Activated T-helper 1 cell treated with anti-CD3 and anti-CD28 coated beads, Interleukin-2, amount 50 U/mL, for 16 hours (primary cell): ENCODE measurements around the gene IRF2BP1.
"Not testable (repeated sequence)": the region's sequence is repeated elsewhere in the genome, so short reads cannot be mapped to it uniquely, and the experiment has no call there.

Experiments used
- DNase-seq, 2 donors: peaks; one replicate each; pipeline ENCODE4 v3.0.0-alpha.2; 2020; ENCODE audit warnings: low read depth in 1 of 2, low spot score in 1 of 2

IRF2BP1 gene

DNA sequence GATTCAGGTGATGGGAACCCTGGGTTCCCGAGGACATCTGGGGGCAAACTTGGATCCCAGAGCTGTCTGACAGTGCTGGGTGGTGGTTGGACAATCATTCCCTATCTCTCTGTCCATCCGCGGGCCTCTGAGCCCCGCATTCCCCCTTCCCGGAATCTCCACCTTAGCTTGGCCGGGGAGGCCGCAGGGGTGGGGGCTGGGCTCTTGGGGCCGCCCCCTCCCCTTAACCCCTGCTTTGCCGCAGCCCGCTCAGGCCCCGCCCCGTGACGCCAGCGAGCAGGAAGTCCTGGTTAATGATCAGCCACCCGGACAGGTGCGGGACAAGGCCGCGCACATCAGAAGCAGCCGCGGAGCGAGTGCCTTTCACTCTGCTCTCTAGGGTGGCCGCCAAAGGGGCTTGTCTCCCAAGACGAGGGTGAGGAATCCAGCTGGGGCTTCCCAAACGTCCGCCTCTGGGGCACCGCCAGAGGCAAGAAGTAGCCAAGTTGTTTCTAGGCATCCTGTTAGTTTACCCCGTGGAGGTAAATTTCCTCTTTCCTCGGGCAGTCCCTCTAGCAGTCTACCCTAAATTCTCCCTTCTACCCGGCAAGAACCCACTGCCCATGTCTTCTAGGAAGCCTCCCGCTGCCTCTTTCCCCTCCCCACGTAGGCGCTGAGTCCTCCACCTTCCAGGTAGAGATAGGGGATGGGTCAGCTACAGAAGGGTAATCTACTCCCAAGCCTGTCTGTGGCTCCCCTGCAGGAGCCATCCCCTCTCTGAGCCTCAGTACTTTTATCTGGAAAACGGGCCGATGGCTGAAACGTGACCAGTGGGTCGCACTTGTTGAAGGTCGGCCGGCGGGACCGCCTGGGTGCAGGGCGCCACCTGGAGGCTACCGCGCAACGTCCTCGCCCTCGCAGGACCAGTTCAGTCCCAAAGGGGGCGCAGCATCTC lies 3.0 kb downstream of the IRF2BP1 start:
- DNase-seq = peak; percentile 61 to 75

DNA sequence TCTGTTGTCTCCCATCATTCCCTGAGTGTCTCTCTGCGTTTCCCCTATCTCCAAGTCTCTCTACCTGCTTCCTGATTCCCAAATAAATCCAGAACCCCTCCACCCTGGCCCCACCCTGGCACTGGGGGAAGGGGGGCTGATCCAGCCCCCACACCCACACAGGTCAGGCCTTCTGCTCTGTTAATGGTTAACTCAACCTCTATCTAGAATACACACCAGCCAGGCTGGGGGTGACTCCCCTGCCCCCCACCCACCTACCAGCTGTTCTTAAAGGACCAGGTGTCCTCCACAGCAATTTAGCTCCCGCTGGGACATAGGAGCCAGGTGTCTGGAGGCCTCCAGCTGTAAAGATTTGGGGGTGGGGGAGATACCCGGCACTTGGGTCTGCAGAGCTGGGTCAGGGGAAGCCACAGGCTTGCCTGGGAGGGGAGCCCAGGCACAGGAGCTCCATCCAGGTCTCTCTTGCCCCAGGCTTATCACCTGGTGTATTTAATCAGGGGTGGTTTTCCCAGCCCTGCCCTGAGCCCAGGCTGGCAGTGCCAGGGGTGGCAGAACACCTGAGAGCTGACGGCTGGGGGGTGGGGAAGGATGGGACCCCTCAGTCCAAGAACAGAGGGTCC lies 3.9 kb downstream of the IRF2BP1 start:
- no peak for DNase-seq

DNA sequence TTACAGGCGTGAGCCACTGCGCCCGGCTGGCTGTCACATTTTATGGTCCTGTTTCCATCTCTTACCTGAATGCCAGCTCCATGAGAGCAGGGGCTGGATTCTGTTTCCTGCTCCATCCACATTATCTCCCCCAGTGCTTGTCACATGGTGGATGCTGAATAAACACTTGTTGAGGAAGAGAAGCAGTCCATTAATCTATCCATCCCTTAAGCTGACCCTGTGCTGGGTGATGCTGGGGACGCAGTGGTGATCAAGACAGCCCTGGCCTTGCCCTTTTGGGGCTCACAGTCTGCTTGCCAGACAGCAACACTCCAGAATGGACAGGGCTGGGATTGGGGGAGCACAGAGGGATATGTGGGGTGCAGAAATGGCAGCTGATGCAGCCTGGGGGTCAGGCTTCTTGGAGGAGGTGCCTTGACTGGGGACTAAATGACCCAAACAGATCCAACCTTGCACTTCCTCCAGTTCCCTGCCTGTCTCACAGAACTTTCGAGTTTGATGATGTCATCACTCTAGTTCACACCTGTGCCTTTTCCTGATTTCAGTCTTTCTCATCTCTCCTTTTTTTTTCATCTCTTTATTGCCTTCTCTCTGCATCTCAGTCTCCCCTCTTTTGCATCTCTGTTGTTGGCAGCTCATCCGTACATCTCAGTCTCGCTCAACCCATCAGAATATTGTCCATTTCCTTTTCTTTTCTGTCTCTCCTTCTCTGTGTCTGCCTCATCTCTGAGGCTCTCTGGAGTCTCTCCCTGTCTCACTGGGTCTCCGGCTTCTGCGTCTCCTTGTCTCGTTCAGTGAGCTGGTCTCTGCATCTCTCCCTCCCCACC lies 4.6 kb downstream of the IRF2BP1 start:
- no peak for DNase-seq

DNA sequence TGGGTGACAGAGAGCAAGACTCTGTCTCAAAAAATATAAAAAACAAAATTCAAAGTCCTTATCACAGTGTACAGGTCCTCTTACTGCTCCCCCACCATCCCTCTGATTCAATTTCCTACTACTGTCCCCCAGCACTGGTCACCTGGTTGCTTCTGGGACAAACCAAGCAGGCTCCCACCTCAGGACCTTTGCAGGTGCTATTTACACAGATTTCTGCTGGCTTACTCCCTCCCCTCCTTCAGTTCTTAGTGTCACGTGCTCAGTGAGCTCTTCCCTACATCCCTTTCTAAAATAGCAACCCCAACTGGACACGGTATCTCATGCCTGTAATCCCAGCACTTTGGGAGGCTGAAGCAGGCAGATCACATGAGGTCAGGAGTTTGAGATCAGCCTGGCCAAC lies 6.0 kb downstream of the IRF2BP1 start:
- no peak for DNase-seq

DNA sequence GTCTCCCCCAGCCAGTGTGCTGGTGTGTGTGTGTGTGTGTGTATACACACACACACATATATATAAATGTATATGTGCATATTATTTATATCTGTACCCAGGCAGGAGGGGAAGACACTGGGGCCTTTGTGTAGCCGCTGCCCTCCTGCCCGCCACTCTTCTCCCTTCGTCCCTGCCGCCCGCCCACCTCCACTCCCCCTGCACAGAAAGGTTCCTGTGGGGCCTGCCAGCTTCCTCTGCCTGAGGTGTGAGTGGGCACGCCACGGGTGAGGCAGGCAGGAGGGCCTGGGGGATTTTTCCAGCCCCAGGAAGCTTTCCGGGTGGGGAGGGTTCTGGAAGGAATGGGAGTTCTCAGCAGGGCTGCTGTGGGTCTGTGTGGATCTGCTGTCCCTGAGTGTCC lies 6.9 kb downstream of the IRF2BP1 start:
- no peak for DNase-seq

DNA sequence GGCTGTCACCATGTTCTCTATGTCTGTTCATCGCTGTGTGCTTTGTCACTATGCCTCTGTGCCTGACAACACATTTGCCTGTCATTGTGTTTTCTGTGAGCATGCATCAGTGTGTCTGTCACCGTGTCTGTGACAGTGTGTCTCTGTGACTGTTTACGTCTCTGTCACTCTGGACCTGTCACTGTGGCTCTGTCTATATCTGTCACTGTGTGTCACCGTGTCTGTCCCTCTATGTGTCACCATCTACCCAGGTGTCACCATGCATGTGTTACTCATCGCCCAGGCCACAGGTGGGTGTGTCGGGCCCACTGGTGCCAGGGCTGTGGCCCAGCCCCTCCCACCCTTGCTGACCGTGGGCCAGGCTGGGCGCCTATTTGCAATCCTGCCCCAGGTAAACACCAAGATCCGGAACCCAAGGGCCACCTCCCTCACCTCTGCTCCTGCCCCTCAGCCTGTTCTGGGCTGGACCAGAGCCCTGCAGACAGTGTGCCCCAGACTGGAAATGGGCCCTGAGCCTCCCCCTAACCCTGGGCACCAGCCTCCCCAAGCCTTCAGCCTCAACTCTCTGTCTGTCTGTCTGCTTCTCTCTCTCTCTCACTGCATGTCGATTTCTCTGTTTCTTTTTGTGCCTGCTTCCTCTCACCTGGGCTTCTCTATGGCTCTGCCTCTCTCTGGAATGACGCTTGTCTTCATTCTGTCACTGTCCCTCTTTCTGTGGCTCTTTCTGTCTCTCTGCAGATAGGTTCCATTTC lies 7.7 kb downstream of the IRF2BP1 start:
- DNase-seq = no peak

DNA sequence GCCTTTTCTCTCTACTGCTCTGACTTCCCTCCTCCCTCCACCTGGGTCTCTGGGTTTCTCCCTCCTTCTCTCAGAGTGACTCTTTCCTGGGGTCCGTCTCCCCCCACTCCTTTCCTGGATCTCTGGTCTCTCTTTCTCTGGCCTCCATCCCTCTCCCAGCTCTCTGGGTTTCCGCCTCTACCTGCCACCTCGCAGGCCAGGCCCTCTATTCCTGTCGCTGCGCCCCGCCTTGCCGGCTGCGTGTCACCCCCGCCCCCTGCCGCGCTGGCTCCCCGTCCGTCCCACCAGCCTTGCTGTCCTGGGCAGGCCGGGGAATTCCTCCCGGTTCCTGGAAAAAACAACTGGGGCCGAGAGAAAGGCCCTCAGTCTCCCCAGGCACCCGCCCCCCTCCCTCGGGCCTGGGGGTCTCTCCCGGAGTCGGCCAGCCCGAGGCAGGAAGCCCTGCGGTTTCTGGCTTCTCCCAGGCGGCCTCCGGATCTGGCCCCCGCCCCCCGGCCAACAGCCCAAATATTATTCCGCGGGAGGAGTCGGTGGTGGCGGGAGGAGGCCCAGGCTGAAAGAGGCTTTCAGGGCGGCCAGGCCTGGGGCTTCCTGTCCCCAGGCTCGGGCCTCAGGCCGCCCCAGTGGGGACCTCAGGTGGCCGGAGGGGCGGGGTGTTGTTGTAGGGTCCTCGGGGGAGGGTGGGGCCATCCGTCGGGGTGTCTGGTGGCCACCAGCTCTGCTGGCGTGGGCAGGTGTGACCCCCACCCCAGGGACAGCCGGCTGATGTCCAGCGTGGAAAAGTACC lies 9.3 kb downstream of the IRF2BP1 start:
- DNase-seq = no peak

DNA sequence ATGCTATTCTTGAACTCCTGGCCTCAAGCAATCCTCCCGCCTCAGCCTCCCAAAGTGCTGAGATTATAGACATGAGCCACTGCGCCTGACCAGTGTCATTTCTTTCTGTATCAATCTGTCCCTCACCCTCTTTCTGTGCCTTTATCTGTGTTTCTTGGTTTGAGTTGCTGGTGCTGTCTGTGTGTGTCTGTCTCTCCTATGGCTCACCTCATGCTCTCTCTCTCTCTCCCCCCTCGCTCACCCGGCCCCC lies 9.9 kb downstream of the IRF2BP1 start:
- DNase-seq = no peak

DNA sequence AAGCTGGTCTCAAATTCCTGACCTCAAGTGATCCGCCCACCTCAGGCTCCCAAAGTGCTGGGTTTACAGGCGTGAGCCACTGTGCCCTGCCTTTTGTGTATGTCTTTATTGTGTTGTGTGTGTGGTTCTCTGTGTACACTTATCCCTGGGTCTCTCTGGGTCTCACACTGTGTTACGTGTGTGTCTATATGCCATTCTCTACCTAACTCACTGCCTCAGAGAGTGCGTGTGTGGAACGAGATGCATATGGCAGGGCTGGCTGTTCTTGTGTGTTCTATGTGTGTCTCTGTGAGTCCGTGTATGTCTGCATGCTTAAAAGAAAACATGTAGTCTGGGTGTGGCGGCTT lies 11.3 kb downstream of the IRF2BP1 start:
- DNase-seq = no peak

DNA sequence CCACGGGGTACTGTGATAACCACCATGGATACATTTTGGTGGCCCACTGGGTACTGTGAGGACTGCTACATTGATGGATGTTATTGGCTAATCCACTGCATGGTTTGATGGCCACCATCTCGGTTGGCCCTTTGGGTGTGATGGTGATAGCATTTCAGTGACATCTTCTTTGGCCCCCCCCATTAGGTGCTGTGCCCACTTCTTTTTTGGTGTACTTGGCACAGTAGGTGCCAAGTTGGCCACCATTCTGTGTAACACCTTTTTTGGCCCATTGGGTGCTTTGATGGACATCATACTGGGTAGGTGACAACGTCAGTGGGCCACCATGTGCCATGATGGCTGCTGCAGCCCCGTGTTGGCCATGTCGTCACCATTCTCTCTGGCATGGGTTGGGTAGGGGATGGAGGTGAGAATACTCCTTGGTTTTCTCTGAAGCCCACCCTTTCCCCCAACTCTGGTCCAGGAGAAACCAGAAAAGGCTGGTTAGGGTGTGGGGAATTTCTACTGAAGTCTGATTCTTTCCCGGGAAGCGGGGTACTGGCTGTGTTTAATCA lies 12.6 kb downstream of the IRF2BP1 start:
- no peak for DNase-seq

DNA sequence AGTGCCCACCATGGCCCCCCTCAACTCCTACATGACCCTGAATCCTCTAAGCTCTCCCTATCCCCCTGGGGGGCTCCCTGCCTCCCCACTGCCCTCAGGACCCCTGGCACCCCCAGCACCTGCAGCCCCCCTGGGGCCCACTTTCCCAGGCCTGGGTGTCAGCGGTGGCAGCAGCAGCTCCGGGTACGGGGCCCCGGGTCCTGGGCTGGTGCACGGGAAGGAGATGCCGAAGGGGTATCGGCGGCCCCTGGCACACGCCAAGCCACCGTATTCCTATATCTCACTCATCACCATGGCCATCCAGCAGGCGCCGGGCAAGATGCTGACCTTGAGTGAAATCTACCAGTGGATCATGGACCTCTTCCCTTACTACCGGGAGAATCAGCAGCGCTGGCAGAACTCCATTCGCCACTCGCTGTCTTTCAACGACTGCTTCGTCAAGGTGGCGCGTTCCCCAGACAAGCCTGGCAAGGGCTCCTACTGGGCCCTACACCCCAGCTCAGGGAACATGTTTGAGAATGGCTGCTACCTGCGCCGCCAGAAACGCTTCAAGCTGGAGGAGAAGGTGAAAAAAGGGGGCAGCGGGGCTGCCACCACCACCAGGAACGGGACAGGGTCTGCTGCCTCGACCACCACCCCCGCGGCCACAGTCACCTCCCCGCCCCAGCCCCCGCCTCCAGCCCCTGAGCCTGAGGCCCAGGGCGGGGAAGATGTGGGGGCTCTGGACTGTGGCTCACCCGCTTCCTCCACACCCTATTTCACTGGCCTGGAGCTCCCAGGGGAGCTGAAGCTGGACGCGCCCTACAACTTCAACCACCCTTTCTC lies 13.6 kb downstream of the IRF2BP1 start:
- DNase-seq = no peak

DNA sequence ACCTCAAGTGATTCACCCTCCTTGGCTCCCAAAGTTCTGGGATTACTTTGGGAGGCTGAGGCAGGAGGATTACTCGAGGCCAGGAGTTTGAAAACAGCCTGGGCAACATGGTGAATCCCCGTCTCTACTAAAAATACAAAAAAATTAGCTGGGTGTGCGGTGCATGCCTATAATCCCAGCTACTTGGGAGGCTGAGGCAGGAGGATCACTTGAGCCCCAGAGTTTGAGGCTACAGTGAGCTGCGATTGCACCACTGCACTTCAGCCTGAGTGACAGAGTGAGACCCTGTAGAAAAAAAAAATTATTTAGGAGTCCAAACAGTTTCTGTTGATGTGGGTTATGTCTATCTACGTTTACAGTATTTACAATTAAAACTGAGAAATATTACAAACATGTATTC lies 15.1 kb downstream of the IRF2BP1 start:
- no peak for DNase-seq

DNA sequence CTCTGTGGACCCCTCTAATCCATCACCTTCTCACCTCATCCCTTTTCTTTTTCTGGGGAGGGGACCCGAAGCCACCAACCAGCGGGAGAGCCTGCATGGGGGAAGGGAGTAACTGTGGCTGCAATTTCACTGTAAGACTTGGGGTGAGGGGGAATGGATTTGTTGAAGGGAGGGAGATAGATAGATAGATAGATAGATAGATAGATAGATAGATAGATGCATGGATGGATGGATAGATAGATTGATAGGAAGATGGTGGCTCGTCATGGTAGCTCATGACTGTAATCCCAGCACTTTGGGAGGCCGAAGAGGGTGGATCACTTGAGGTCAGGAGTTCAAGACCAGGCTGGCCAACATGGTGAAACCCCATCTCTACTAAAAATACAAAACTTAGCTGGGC lies 18.7 kb downstream of the IRF2BP1 start:
- not testable (repeated sequence) for DNase-seq

DNA sequence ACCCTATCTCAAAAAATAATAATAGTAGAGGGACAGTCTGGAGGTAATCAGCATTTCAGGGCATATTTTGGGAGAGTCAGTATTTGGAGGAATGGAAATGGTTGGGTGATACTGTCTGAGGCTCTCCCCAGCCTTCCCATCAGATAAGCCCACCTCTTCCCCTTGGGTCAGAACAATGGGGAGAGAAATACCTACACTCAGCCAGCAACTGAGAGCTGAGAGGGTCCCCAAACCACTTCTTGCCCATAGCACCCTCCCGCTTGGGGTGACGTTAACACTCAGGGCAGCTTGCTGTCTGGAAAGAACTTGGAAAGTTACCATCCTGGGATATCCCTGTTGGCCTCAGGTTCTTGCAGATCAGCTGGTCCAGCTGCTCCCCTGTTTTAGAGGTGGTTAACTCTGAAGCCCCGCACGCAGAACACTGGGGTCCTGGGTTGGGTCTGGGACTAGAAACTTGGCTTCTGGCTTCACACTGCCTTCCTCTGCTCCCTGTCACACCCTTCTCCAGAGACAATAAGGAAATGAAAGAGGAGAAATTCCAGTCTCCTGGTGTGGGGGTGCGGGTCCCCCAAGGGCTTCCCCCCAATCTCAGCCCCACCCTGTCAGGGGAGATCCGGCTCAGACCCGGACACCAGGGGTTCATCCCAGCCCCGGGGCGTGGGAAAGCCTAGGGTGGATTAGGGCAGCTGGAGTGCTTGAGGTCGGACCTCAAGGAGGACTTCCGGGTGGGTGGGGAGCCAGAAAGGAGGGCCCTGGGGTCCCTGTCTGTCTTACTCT lies 19.4 kb downstream of the IRF2BP1 start:
- DNase-seq = no peak

DNA sequence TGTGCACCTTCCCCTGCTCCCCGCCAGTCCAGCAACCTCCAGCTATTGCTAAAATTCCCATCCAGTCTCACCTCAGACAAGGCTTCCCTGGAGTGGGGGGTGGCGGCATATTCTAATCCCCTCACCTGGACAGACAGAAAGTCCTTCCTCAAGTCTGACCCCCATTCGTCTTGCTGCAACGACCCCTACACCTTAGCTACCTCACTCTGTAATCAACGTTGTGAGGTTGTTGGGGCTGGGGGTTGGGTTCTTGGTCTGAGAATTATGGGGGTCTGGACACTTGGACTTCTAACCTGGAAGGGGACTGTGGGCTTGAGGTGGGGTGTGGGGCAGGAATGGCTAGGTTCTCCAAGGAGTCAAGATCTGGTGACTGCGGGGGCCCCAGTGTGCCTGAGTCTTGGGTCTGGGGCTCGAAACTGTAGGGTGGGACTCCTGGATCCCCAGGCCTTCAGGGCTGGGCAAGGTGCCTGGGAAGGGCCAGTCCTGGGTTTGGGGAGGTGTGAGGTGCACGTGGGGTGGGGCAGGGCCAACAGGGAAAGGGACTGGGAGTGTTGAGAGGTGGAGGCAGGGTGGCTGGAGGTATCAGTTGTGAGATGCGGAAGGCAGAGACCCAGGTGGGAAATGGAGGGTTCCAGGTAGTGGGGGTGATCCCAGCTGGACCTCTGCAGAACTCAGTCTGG lies 20.5 kb downstream of the IRF2BP1 start:
- DNase-seq = no peak

DNA sequence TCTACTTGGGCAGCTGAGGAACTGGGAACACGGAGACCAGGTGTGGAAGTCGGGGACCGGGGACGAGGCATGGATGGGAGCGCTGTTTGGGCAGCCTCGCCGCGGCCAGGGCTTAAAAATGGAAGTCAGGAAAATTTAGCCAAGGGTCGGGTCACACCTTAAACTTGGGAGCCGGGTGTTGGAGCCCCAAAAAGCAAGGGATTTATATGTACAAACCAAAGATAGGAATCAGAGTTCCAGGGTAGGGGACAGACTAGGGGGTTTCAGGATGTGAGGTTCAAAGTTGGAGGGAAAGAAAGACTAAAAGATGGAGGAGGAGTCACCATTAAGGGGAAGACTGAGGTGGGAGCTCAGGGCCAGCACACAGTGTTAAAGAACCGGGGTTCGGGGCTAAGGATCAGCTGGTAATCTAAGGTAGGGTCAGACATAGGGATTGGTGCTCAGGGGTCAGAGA lies 21.3 kb downstream of the IRF2BP1 start:
- no peak for DNase-seq

DNA sequence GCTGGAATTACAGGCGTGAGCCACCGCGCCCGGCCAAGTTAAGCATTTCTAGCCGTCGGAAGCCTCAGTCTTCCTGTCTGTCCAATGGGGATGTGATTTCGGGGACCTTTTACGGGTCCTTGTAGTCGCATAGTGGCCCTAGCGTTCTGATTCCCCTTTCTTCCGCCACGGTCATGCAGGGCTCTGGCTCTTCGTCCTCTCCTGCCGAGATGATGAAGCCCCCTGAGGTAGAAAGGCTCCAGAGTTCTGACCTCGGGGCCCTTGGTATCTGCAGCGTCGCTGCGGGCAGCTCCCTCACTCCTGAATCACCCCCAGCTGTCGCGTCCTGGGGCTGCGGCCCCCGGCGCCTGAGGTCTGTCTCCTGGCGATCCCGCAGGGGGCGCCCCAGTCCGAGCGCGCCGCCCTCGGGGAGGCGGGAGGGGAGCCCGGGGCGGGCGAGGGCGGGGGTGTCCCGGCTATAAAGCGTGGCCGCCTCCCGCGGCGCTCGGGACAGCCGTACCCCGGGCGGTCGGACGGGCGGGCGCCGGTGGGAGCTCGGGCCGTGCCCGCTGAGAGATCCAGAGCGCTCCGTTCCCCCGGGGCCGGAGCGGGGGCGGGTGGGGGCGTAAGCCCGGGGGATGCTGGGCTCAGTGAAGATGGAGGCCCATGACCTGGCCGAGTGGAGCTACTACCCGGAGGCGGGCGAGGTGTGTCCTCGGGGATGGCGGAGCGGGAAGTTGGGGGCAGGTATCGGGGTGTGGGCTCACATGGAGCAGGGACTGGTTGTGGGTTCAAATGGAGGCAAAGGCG lies 21.9 kb downstream of the IRF2BP1 start, which contains the start of gene FOXA3:
TSS of gene FOXA3 (plus strand) at position 487 of the 789 bp plus-strand sequence. CDS start at position 618, 131 bp downstream.
- DNase-seq = peak in 1 of 2 donors; percentile 50
